K562 (cell line): ENCODE data around the gene DNAJC17. TPM values are rescaled to one million over a fixed set of nuclear protein-coding genes. Genes with fewer than 3 reads are reported as not detected.

Experiments
- ATAC-seq: fragments of 200-7000 bp; cut with Tn5 transposase; 3 replicates; pipeline ENCODE4 v1.9.1; 2020; ENCODE audit warnings: moderate library complexity
- BruUV-seq: library from RNA; stranded (reverse); fragments of 400-500 nt; replicated peaks from 2 replicates; lab custom pipeline; 2021; lab: Mats Ljungman, UMichigan
- CTCF ChIA-PET: fragments of 300-600 bp; formaldehyde crosslinking; extraction: SDS; loops from one replicate; lab custom pipeline; 2021; ENCODE audit warnings: low intra/inter-chr PET ratio; lab: Yijun Ruan, JAX
- POLR2A ChIA-PET: fragments of 300-600, 350-650 bp; sonication (Branson Sonifier 250); formaldehyde crosslinking; extraction: SDS; loops from one replicate; lab custom pipeline; 2021; ENCODE audit warnings: antibody characterized with exemption, inconsistent platforms; lab: Yijun Ruan, JAX
- DNase-seq, 4 experiments: peaks; one replicate each; pipeline versions ENCODE4 v3.0.0 to v3.0.0-alpha.2; 2011 to 2018; ENCODE audit warnings: low spot score in 3 of 4, mixed read lengths in 3 of 4; ENCODE audit errors: extremely low read depth in 1 of 4
- FAIRE-seq: peaks from 2 replicates; lab custom pipeline; 2011; peaks lifted over from hg19 to GRCh38; lab: Jason Lieb, UNC
- H2AFZ ChIP-seq: 2 replicates; pipeline ENCODE4 v1.6.0; 2011; ENCODE audit warnings: low read depth, low read length, control low read depth, inconsistent platforms
- H3K27ac ChIP-seq: fragments of 200-600 bp; 3 replicates; pipeline ENCODE4 v1.8.0; 2011; ENCODE audit warnings: low read depth, mild to moderate bottlenecking, control low read depth, inconsistent platforms, low read length, moderate library complexity, mixed read lengths; ENCODE audit errors: extremely low read depth
- H3K27me3 ChIP-seq, 2 experiments: fragments of 300-600 bp in 1 of 2; 2 replicates in 1 of 2; 3 replicates in 1 of 2; pipeline versions ENCODE4 v1.6.0 to v1.8.0; 2011; ENCODE audit warnings: inconsistent platforms in 2 of 2, low read length in 2 of 2, mild to moderate bottlenecking in 1 of 2, mixed read lengths in 1 of 2, moderate library complexity in 1 of 2; ENCODE audit not compliant: control insufficient read depth in 2 of 2, insufficient read depth in 2 of 2
- H3K36me3 ChIP-seq: fragments of 300-600 bp; 3 replicates; pipeline ENCODE4 v1.8.0; 2011; ENCODE audit warnings: mild to moderate bottlenecking, low read length, inconsistent platforms; ENCODE audit not compliant: control insufficient read depth, insufficient read depth
- H3K4me1 ChIP-seq, 2 experiments: fragments of 200-600 bp in 1 of 2; replicated peaks in 1 of 2; 2 replicates in 1 of 2; 3 replicates in 1 of 2; pipeline versions ENCODE4 v1.5.1 to v1.8.0; 2011; ENCODE audit warnings: inconsistent platforms in 2 of 2, low read length in 2 of 2, mild to moderate bottlenecking in 1 of 2, mixed read lengths in 1 of 2, moderate library complexity in 1 of 2; ENCODE audit not compliant: control insufficient read depth in 2 of 2, insufficient read depth in 2 of 2
- H3K4me2 ChIP-seq: 2 replicates; pipeline ENCODE4 v1.6.1; 2011; ENCODE audit warnings: low read length, control low read depth, inconsistent platforms, mixed read lengths; ENCODE audit not compliant: insufficient read depth
- H3K4me3 ChIP-seq: fragments of 200-600 bp; sonication (generic), shearing (Covaris generic); 2 replicates; pipeline ENCODE4 v1.5.1; 2016; ENCODE audit warnings: control low read depth, inconsistent platforms
- H3K79me2 ChIP-seq: fragments of 200-600 bp; 3 replicates; pipeline ENCODE4 v1.8.0; 2011; ENCODE audit warnings: low read length, inconsistent platforms; ENCODE audit not compliant: control insufficient read depth, insufficient read depth
- H3K9ac ChIP-seq, 2 experiments: 2 replicates each; pipeline versions ENCODE4 v1.6.0 to v1.6.1; 2011; ENCODE audit warnings: low read depth in 2 of 2, low read length in 2 of 2, control low read depth in 1 of 2, inconsistent platforms in 1 of 2, mild to moderate bottlenecking in 1 of 2, mixed read lengths in 1 of 2; ENCODE audit not compliant: insufficient read depth in 1 of 2
- H3K9me1 ChIP-seq: one replicate; pipeline ENCODE4 v1.6.0; 2011; ENCODE audit warnings: inconsistent platforms, mild to moderate bottlenecking, low read length, moderate library complexity; ENCODE audit not compliant: control insufficient read depth, insufficient read depth
- H3K9me3 ChIP-seq: replicated peaks from 2 replicates; pipeline ENCODE4 v1.5.1; 2011; ENCODE audit warnings: low read depth, low read length, inconsistent platforms; ENCODE audit not compliant: control insufficient read depth, insufficient read depth
- H4K20me1 ChIP-seq: replicated peaks from 2 replicates; pipeline ENCODE4 v1.6.1; 2011; ENCODE audit warnings: low read length, inconsistent platforms, mixed read lengths; ENCODE audit not compliant: control insufficient read depth, insufficient read depth
- ATF3 ChIP-seq, 2 experiments: fragments of 450-650 bp in 1 of 2; sonication (generic) in 1 of 2; formaldehyde crosslinking in 1 of 2; IDR thresholded peaks in 1 of 2; conservative IDR thresholded peaks in 1 of 2; 2 replicates each; pipeline versions ENCODE4 v1.6.1 to v1.8.1; 2016 to 2023; ENCODE audit warnings: mild to moderate bottlenecking in 2 of 2, moderate library complexity in 2 of 2, inconsistent platforms in 1 of 2, missing genetic modification reagents in 1 of 2
- CTBP1 ChIP-seq: fragments of 450-650 bp; IDR thresholded peaks from 2 replicates; pipeline ENCODE4 v1.6.1; 2016; ENCODE audit warnings: borderline replicate concordance
- ELF2 ChIP-seq: fragments of 250-450 bp; sonication (Bioruptor Pico); IDR thresholded peaks from 2 replicates; pipeline ENCODE4 v1.5.0; 2021; ENCODE audit warnings: mild to moderate bottlenecking
- FOSL1 ChIP-seq: fragments of 200-800 bp; sonication (Bioruptor generic); conservative IDR thresholded peaks from 2 replicates; pipeline ENCODE4 v1.6.1; 2016; ENCODE audit warnings: missing genetic modification characterization, missing compliant biosample characterization
- FOXK2 ChIP-seq, 2 experiments: fragments of 450-650 bp; IDR thresholded peaks in 1 of 2; conservative IDR thresholded peaks in 1 of 2; 2 replicates each; pipeline ENCODE4 v1.6.1; 2016; ENCODE audit warnings: low read depth in 2 of 2, mild to moderate bottlenecking in 1 of 2
- JUND ChIP-seq, 2 experiments: IDR thresholded peaks; 2 replicates in 1 of 2; 3 replicates in 1 of 2; pipeline ENCODE4 v1.6.1; 2011; ENCODE audit warnings: borderline replicate concordance in 2 of 2, low read depth in 2 of 2, low read length in 2 of 2, improper control_type of control experiment in 1 of 2, missing biosample characterization in 1 of 2, missing genetic modification characterization in 1 of 2, missing genetic modification reagents in 1 of 2
- MYNN ChIP-seq, 2 experiments: sonication (generic); formaldehyde crosslinking in 1 of 2; IDR thresholded peaks; 2 replicates each; pipeline versions ENCODE4 v1.5.0 to v1.6.1; 2016 to 2020; ENCODE audit warnings: antibody characterized with exemption in 1 of 2, missing genetic modification reagents in 1 of 2
- NFIX ChIP-seq: fragments of 250-450 bp; sonication (Bioruptor Pico); IDR thresholded peaks from 2 replicates; pipeline ENCODE4 v1.4.0; 2020; ENCODE audit warnings: low read depth, mild to moderate bottlenecking, moderate library complexity
- NRF1 ChIP-seq, 2 experiments: fragments of 450-650 bp; IDR thresholded peaks in 1 of 2; conservative IDR thresholded peaks in 1 of 2; 2 replicates each; pipeline ENCODE4 v1.6.1; 2014; ENCODE audit warnings: mild to moderate bottlenecking in 2 of 2
- PHF8 ChIP-seq: fragments of 200-600 bp; sonication (generic); IDR thresholded peaks from 2 replicates; pipeline ENCODE4 v1.6.1; 2012; ENCODE audit warnings: mixed run types, mild to moderate bottlenecking, inconsistent platforms, low read length, moderate library complexity, borderline replicate concordance
- POLR2AphosphoS2 ChIP-seq: IDR thresholded peaks from 2 replicates; pipeline ENCODE4 v1.6.1; 2012; ENCODE audit warnings: low read length, improper control_type of control experiment
- RB1 ChIP-seq: fragments of 450-650 bp; IDR thresholded peaks from 2 replicates; pipeline ENCODE4 v1.6.1; 2017; ENCODE audit warnings: low read depth, mild to moderate bottlenecking
- SPI1 ChIP-seq: IDR thresholded peaks from 2 replicates; pipeline ENCODE4 v1.6.1; 2011; ENCODE audit warnings: low read depth, low read length, control low read depth, borderline replicate concordance
- USF1 ChIP-seq: sonication (generic); formaldehyde crosslinking; IDR thresholded peaks from 2 replicates; pipeline ENCODE4 v1.9.0; 2022; ENCODE audit warnings: mild to moderate bottlenecking, missing genetic modification reagents
- ZEB2 ChIP-seq: fragments of 450-650 bp; IDR thresholded peaks from 2 replicates; pipeline ENCODE4 v1.6.1; 2016
- ZKSCAN8 ChIP-seq: fragments of 200-800 bp; sonication (Bioruptor generic); IDR thresholded peaks from 2 replicates; pipeline ENCODE4 v1.6.1; 2016; ENCODE audit warnings: missing genetic modification characterization, missing compliant biosample characterization
- WGBS: fragments of 100-300 bp; shearing (Covaris generic); methylation state at CpG from one replicate; pipeline ENCODE4 v1.1.6; 2016; ENCODE audit warnings: low coverage, mixed read lengths; ENCODE audit not compliant: insufficient coverage; ENCODE audit errors: missing lambda C conversion rate; 5-methylcytosine and 5-hydroxymethylcytosine counted together
- in situ Hi-C: fragments of 300-500 bp; cut with MboI; formaldehyde crosslinking; loops from 4 replicates; pipeline ENCODE4 v1.15.0; 2018; ENCODE audit warnings: inconsistent platforms, mixed read lengths
- intact Hi-C: fragments of 100-400 bp; cut with micrococcal nuclease; formaldehyde crosslinking; loops from 2 replicates; pipeline ENCODE4 v1.14.2; 2022
- polyA plus RNA-seq, 8 experiments: library from polyadenylated mRNA; depleted of rRNA in 4 of 8; stranded (reverse) in 5 of 8; unstranded in 3 of 8; fragments of >200 nt; fragmentation: Nextera tagmentation in 2 of 8; fragmentation: Illumina TruSeq in 1 of 8; extraction: Ambion mirVana in 2 of 8; extraction: Trizol in 1 of 8; gene quantifications; 2 replicates each; pipeline versions ENCODE4 v1.2.1 to v1.2.3, GENCODE V29; 2011 to 2014; ENCODE audit warnings: inconsistent platforms in 1 of 8, missing spikeins in 1 of 8
- total RNA-seq, 7 experiments: library from RNA; depleted of rRNA in 6 of 7; stranded (reverse); fragments of >200 nt in 6 of 7; fragmentation: Illumina TruSeq in 2 of 7; extraction: Trizol in 2 of 7; gene quantifications; 2 replicates each; pipeline versions ENCODE4 v1.2.1 to v1.2.3, GENCODE V29; 2011 to 2021; ENCODE audit warnings: low replicate concordance in 1 of 7

DNAJC17 gene
- total and polyA plus RNA-seq, 9 of the 15 experiments (the other 6 are each of a cell fraction or from before 2014, with no cell fraction given), result 2.4 to 79.4 (median 44.2) TPM

GRCh38 chr15:40845511-40846284 is 38.4 kb upstream of the DNAJC17 start:
- in situ Hi-C loops (no loop called here), intact Hi-C loops (no loop called here)
- Histone ChIP-seq H3K27me3 (no peaks in the 10 kb centered on the region), H3K79me2 (no peaks in the 10 kb centered on the region), H3K9me1 (no peaks in the 10 kb centered on the region), H4K20me1 (no peaks in the 10 kb centered on the region), H3K4me2 (no peak overlapping the region; the same call in 1 of the 2 replicates), H3K9me3 (no peaks in the 10 kb centered on the region), H2AFZ (no peak overlapping the region), H3K4me3 (no peak overlapping the region), H3K27ac (no peak overlapping the region), H3K9ac (no peak overlapping the region; a peak in 1 of 4 replicates), H3K36me3 (no peaks in the 10 kb centered on the region), H3K4me1 (peaks cover 29 to 41% of the 10 kb centered on the region in 2 experiments)
- ChIA-PET POLR2A (no interaction called here), CTCF (interaction anchor here (0.8 kb wide), 1 partner anchor 355 kb away, joined by 3 read pairs; no protein-coding TSS in a partner anchor)
- FAIRE-seq (no peak), DNase-seq (peak in 2 of 4 experiments; percentile 19 to 37), ATAC-seq (no peak)
- WGBS, result 60% methylated on average over 8 of the region's 8 CpGs
- no TSS peak for BruUV-seq
- TF ChIP-seq USF1 (CRISPR knock-in tag) (no peak), RB1 (no peak), NRF1 (conservative IDR thresholded peaks at IDR 0.05 in 1 of 2, IDR thresholded peaks at IDR 0.05 in 1 of 2) (peak; percentile 76 to 79), PHF8 (no peak), NFIX (CRISPR knock-in tag) (no peak), SPI1 (peak; percentile 14; the same call in 1 of the 2 replicates), ATF3 (IDR thresholded peaks at IDR 0.05) (peak; percentile 45; the same call in 1 of the 2 replicates), ATF3 (CRISPR knock-in tag; conservative IDR thresholded peaks at IDR 0.05) (no peak), ZKSCAN8 (no peak), FOXK2 (conservative IDR thresholded peaks at IDR 0.05 in 1 of 2, IDR thresholded peaks at IDR 0.05 in 1 of 2; ENCODE audit: low read depth in 2 of 2) (peak; percentile 72 to 80; a peak in 3 of 4 replicates), POLR2AphosphoS2 (no peak), ZEB2 (peak; percentile 63; the same call in 1 of the 2 replicates), MYNN (IDR thresholded peaks at IDR 0.05) (no peak), MYNN (CRISPR knock-in tag; IDR thresholded peaks at IDR 0.05) (no peak), FOSL1 (peak; percentile 31; the same call in 1 of the 2 replicates), ELF2 (CRISPR knock-in tag) (no peak), CTBP1 (peak; percentile 33; the same call in 1 of the 2 replicates), JUND (IDR thresholded peaks at IDR 0.05; ENCODE audit: borderline replicate concordance, low read depth, low read length) (peak; percentile 60), JUND (tag; IDR thresholded peaks at IDR 0.05; ENCODE audit: borderline replicate concordance, low read depth, low read length) (peak; percentile 50; the same call in 1 of the 3 replicates)
- TF ChIP-seq, all 486 proteins: peak for 8
